HCT116 (cell line): ENCODE data around the gene ABCA3. TPM values are rescaled to one million over a fixed set of nuclear protein-coding genes. Genes with fewer than 3 reads are reported as not detected.

ENCODE experiments used
- ATAC-seq: fragments of 200-7000 bp; cut with Tn5 transposase; 2 replicates; pipeline ENCODE4 v1.9.1; 2020; ENCODE audit warnings: mild to moderate bottlenecking, moderate library complexity
- BruUV-seq: library from RNA; stranded (reverse); fragments of 400-500 nt; replicated peaks from 2 replicates; lab custom pipeline; 2021; lab: Mats Ljungman, UMichigan
- CTCF ChIA-PET: fragments of 300-600 bp; sonication (Branson Sonifier 250); formaldehyde crosslinking; loops from one replicate; lab custom pipeline; 2021; ENCODE audit warnings: antibody characterized with exemption; lab: Charles Lee
- POLR2A ChIA-PET: fragments of 300-600, 350-600 bp; sonication (Branson Sonifier 250); formaldehyde crosslinking; loops from one replicate; lab custom pipeline; 2021; ENCODE audit warnings: antibody characterized with exemption; lab: Charles Lee
- RAD21 ChIA-PET, 2 experiments: fragments of 300-600 bp; sonication (Branson Sonifier 250); formaldehyde crosslinking; loops; one replicate each; lab custom pipeline; 2023; ENCODE audit warnings: low total read pairs in 2 of 2; ENCODE audit not compliant: uncharacterized antibody in 2 of 2, unreplicated experiment in 2 of 2, low non-redundant PET in 1 of 2; lab: Charles Lee
- DNase-seq: peaks from one replicate; pipeline ENCODE4 v3.0.0-alpha.2; 2010; ENCODE audit warnings: low read depth, low spot score
- H2AFZ ChIP-seq: fragments of 200-600 bp; shearing (Covaris generic), sonication (generic); 2 replicates; pipeline ENCODE4 v1.6.1; 2017; ENCODE audit warnings: low read depth, mixed run types, mixed read lengths, antibody characterized with exemption, low read length; ENCODE audit not compliant: poor library complexity, severe bottlenecking
- H3K27ac ChIP-seq: 2 replicates; pipeline ENCODE4 v1.5.1; 2012; ENCODE audit warnings: low read depth, low read length
- H3K27me3 ChIP-seq: fragments of 200-600 bp; sonication (generic); 2 replicates; pipeline ENCODE4 v1.6.1; 2016; ENCODE audit warnings: mixed run types, low read length, mixed read lengths; ENCODE audit not compliant: insufficient read depth
- H3K36me3 ChIP-seq, 2 experiments: fragments of 200-500 bp in 1 of 2; fragments of 200-600 bp in 1 of 2; sonication (Bioruptor generic) in 1 of 2; sonication (generic) in 1 of 2; 2 replicates each; pipeline versions ENCODE4 v1.5.1 to v1.6.1; 2014 to 2016; ENCODE audit warnings: low read length in 2 of 2, inconsistent platforms in 1 of 2, mixed read lengths in 1 of 2, mixed run types in 1 of 2; ENCODE audit not compliant: insufficient read depth in 2 of 2, control insufficient read depth in 1 of 2
- H3K4me1 ChIP-seq, 2 experiments: fragments of 200-600 bp in 1 of 2; sonication (generic) in 1 of 2; 2 replicates each; pipeline versions ENCODE4 v1.5.1 to v1.6.1; 2012 to 2017; ENCODE audit warnings: low read length in 2 of 2, inconsistent platforms in 1 of 2, mild to moderate bottlenecking in 1 of 2, mixed read lengths in 1 of 2, mixed run types in 1 of 2, moderate library complexity in 1 of 2; ENCODE audit not compliant: insufficient read depth in 2 of 2, control insufficient read depth in 1 of 2
- H3K4me2 ChIP-seq: fragments of 200-600 bp; sonication (generic); 2 replicates; pipeline ENCODE4 v1.6.1; 2017; ENCODE audit warnings: mixed run types, low read length, mixed read lengths
- H3K4me3 ChIP-seq, 2 experiments: fragments of 200-600 bp in 1 of 2; sonication (generic) in 1 of 2; replicated peaks in 1 of 2; 2 replicates each; pipeline ENCODE4 v1.5.1; 2011 to 2016; ENCODE audit warnings: low read length in 2 of 2, control low read depth in 1 of 2, low read depth in 1 of 2, mild to moderate bottlenecking in 1 of 2, mixed read lengths in 1 of 2, mixed run types in 1 of 2
- H3K79me2 ChIP-seq: fragments of 200-600 bp; sonication (generic); 2 replicates; pipeline ENCODE4 v1.6.1; 2017; ENCODE audit warnings: mild to moderate bottlenecking, mixed run types, low read length, moderate library complexity, mixed read lengths; ENCODE audit not compliant: insufficient read depth
- H3K9ac ChIP-seq: fragments of 200-600 bp; sonication (generic); 2 replicates; pipeline ENCODE4 v1.6.1; 2016; ENCODE audit warnings: low read length, mixed read lengths
- H3K9me2 ChIP-seq: fragments of 200-600 bp; sonication (generic), shearing (Covaris generic); 2 replicates; pipeline ENCODE4 v1.6.1; 2017; ENCODE audit warnings: mixed run types, mild to moderate bottlenecking, moderate library complexity; ENCODE audit not compliant: insufficient read depth
- H3K9me3 ChIP-seq, 2 experiments: fragments of 200-500 bp in 1 of 2; fragments of 200-600 bp in 1 of 2; sonication (Bioruptor generic) in 1 of 2; sonication (generic) in 1 of 2; 2 replicates each; pipeline ENCODE4 v1.6.1; 2014 to 2017; ENCODE audit warnings: low read length in 2 of 2, mixed read lengths in 2 of 2, inconsistent platforms in 1 of 2, low read depth in 1 of 2, mild to moderate bottlenecking in 1 of 2, mixed run types in 1 of 2, moderate library complexity in 1 of 2; ENCODE audit not compliant: control insufficient read depth in 1 of 2, insufficient read depth in 1 of 2
- H4K20me1 ChIP-seq: fragments of 200-600 bp; sonication (generic), shearing (Covaris generic); 2 replicates; pipeline ENCODE4 v1.6.1; 2017; ENCODE audit warnings: mixed run types, mild to moderate bottlenecking, moderate library complexity; ENCODE audit not compliant: insufficient read depth
- ATF3 ChIP-seq: IDR thresholded peaks from 2 replicates; pipeline ENCODE4 v1.6.1; 2012
- CBX3 ChIP-seq: IDR thresholded peaks from 2 replicates; pipeline ENCODE4 v1.6.1; 2012; ENCODE audit warnings: low read depth
- REST ChIP-seq: IDR thresholded peaks from 2 replicates; pipeline ENCODE4 v1.6.1; 2012; ENCODE audit warnings: low read depth
- SP1 ChIP-seq: IDR thresholded peaks from 2 replicates; pipeline ENCODE4 v1.6.1; 2012; ENCODE audit warnings: low read depth
- ZFX ChIP-seq: fragments of 450-650 bp; IDR thresholded peaks from 2 replicates; pipeline ENCODE4 v1.6.1; 2017
- intact Hi-C: fragments of 100-400 bp; cut with micrococcal nuclease; formaldehyde crosslinking; loops from 2 replicates; pipeline ENCODE4 v1.10.0; 2022
- total RNA-seq: library from RNA; stranded (reverse); gene quantifications from one replicate; pipeline ENCODE4 v1.2.1, GENCODE V29; 2021; ENCODE audit not compliant: unreplicated experiment

The ABCA3 gene
- total RNA-seq, 1 experiment from 2014 or later: 5.4 TPM

GRCh38 chr16:2388875-2389433 is 48.4 kb upstream of the ABCA3 start:
- Histone ChIP-seq H3K9me3 (peaks cover 0 to 3% of the 10 kb centered on the region in 2 experiments; a peak in 1 of 4 replicates), H4K20me1 (no peaks in the 10 kb centered on the region), H3K27ac (no peak overlapping the region), H3K79me2 (no peaks in the 10 kb centered on the region), H3K4me3 (no peak overlapping the region), H3K36me3 (no peaks in the 10 kb centered on the region), H2AFZ (no peak overlapping the region), H3K27me3 (no peaks in the 10 kb centered on the region), H3K9me2 (no peaks in the 10 kb centered on the region), H3K4me1 (no peaks in the 10 kb centered on the region), H3K9ac (no peak overlapping the region), H3K4me2 (no peak overlapping the region)
- ChIA-PET RAD21 (no interaction called here), CTCF (no interaction called here), POLR2A (no interaction called here)
- intact Hi-C loops: loop anchor here (5.0 kb wide), 1 partner anchor 37 kb away; no protein-coding TSS in a partner anchor
- ATAC-seq (no peak), DNase-seq (no peak)
- BruUV-seq: no TSS peak
- TF ChIP-seq ZFX (no peak), ATF3 (no peak), CBX3 (peak; percentile 23; the same call in 1 of the 2 replicates), REST (no peak), SP1 (no peak)
